ENCODE measurements around the gene NOXRED1. TPM values are rescaled to one million over a fixed set of nuclear protein-coding genes. Genes with fewer than 3 reads are reported as not detected.

NOXRED1 gene
- total and polyA plus RNA-seq, 10 of the 15 experiments (the other 5 are each of a cell fraction or from before 2014, with no cell fraction given): 0.06 to 0.62 (median 0.14) TPM

GRCh38 chr14:77457522-77458248, 34.4 kb upstream of the NOXRED1 start, which contains the start of the genes AHSA1 and VIPAS39 (continued):
- TF ChIP-seq KAT2A (conservative IDR thresholded peaks at IDR 0.05; ENCODE audit: control insufficient read depth, low read depth, low read length): no peak
- no peak for TF ChIP-seq ZNF384 (IDR thresholded peaks at IDR 0.05; ENCODE audit: borderline replicate concordance, low read depth, low read length)
- TF ChIP-seq ASH2L (IDR thresholded peaks at IDR 0.05; ENCODE audit: borderline replicate concordance, low read depth): no peak
- TF ChIP-seq RFX5 (IDR thresholded peaks at IDR 0.05; ENCODE audit: low read depth, low read length): no peak
- TF ChIP-seq, protein P1, sequence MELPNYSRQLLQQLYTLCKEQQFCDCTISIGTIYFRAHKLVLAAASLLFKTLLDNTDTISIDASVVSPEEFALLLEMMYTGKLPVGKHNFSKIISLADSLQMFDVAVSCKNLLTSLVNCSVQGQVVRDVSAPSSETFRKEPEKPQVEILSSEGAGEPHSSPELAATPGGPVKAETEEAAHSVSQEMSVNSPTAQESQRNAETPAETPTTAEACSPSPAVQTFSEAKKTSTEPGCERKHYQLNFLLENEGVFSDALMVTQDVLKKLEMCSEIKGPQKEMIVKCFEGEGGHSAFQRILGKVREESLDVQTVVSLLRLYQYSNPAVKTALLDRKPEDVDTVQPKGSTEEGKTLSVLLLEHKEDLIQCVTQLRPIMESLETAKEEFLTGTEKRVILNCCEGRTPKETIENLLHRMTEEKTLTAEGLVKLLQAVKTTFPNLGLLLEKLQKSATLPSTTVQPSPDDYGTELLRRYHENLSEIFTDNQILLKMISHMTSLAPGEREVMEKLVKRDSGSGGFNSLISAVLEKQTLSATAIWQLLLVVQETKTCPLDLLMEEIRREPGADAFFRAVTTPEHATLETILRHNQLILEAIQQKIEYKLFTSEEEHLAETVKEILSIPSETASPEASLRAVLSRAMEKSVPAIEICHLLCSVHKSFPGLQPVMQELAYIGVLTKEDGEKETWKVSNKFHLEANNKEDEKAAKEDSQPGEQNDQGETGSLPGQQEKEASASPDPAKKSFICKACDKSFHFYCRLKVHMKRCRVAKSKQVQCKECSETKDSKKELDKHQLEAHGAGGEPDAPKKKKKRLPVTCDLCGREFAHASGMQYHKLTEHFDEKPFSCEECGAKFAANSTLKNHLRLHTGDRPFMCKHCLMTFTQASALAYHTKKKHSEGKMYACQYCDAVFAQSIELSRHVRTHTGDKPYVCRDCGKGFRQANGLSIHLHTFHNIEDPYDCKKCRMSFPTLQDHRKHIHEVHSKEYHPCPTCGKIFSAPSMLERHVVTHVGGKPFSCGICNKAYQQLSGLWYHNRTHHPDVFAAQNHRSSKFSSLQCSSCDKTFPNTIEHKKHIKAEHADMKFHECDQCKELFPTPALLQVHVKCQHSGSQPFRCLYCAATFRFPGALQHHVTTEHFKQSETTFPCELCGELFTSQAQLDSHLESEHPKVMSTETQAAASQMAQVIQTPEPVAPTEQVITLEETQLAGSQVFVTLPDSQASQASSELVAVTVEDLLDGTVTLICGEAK (IDR thresholded peaks at IDR 0.05; ENCODE audit: borderline replicate concordance): peak; percentile 99
- TF ChIP-seq HDAC2 (IDR thresholded peaks at IDR 0.05): no peak
- TF ChIP-seq JUND (IDR thresholded peaks at IDR 0.05; ENCODE audit: low read depth, low read length): no peak
- peak; percentile 84; the same call in 1 of the 2 replicates for TF ChIP-seq TAF1 (IDR thresholded peaks at IDR 0.05; ENCODE audit: borderline replicate concordance, low read depth, low read length)
- TF ChIP-seq MEF2B (IDR thresholded peaks at IDR 0.05; ENCODE audit: partially characterized antibody, poor library complexity, severe bottlenecking): peak; percentile 57
- no peak for TF ChIP-seq USF1 (IDR thresholded peaks at IDR 0.05; ENCODE audit: borderline replicate concordance, extremely low read length, insufficient read depth, low read depth, low read length)
- TF ChIP-seq ZBTB11 (CRISPR knock-in tag; IDR thresholded peaks at IDR 0.05): peak; percentile 83
- peak; percentile 97 for TF ChIP-seq HCFC1 (IDR thresholded peaks at IDR 0.05; ENCODE audit: low read length)
- TF ChIP-seq RBBP5 (conservative IDR thresholded peaks at IDR 0.05): no peak
- TF ChIP-seq, protein P2, sequence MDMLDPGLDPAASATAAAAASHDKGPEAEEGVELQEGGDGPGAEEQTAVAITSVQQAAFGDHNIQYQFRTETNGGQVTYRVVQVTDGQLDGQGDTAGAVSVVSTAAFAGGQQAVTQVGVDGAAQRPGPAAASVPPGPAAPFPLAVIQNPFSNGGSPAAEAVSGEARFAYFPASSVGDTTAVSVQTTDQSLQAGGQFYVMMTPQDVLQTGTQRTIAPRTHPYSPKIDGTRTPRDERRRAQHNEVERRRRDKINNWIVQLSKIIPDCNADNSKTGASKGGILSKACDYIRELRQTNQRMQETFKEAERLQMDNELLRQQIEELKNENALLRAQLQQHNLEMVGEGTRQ (IDR thresholded peaks at IDR 0.05; ENCODE audit: borderline replicate concordance, low read depth, low read length): no peak
- TF ChIP-seq ZSCAN29 (IDR thresholded peaks at IDR 0.05): no peak
- TF ChIP-seq TCF7 (IDR thresholded peaks at IDR 0.05; ENCODE audit: borderline replicate concordance): no peak
- peak; percentile 51 for TF ChIP-seq HDAC6 (IDR thresholded peaks at IDR 0.05; ENCODE audit: unreplicated experiment)
- TF ChIP-seq, protein P3, sequence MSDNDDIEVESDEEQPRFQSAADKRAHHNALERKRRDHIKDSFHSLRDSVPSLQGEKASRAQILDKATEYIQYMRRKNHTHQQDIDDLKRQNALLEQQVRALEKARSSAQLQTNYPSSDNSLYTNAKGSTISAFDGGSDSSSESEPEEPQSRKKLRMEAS (IDR thresholded peaks at IDR 0.05; ENCODE audit: low read depth, low read length): peak; percentile 61; the same call in 1 of the 2 replicates
- no peak for TF ChIP-seq RAD51 (IDR thresholded peaks at IDR 0.05)
- no peak for TF ChIP-seq MYC (IDR thresholded peaks at IDR 0.05; ENCODE audit: insufficient read depth, insufficient read length, insufficient replicate concordance, low read length, severe bottlenecking)
- peak; percentile 37; the same call in 1 of the 2 replicates for TF ChIP-seq JUNB (IDR thresholded peaks at IDR 0.05)

Data from GM12878 (cell line).